ENCODE data around the gene CACNG7.
"Not testable (repeated sequence)": the region's sequence is repeated elsewhere in the genome, so short reads cannot be mapped to it uniquely, and the experiment has no call there.

CACNG7 gene

GRCh38 chr19:53906211-53907192, 2.6 kb upstream of the CACNG7 start:
- DNase-seq, result peak; percentile 57

- no peak for DNase-seq
These were observed 1.9 kb upstream of the CACNG7 start for GRCh38 chr19:53907193-53907581.

- no peak for DNase-seq
These were observed 1.4 kb upstream of the CACNG7 start for GRCh38 chr19:53907690-53908089.

GRCh38 chr19:53908106-53908934, 758 bp upstream of the CACNG7 start:
- peak; percentile 63 for DNase-seq

- DNase-seq, result no peak
These were observed 542 bp downstream of the CACNG7 start for GRCh38 chr19:53909471-53910169.

- no peak for DNase-seq
These were observed 1.1 kb downstream of the CACNG7 start for GRCh38 chr19:53910170-53910518.

GRCh38 chr19:53912653-53913052, 3.6 kb downstream of the CACNG7 start:
- DNase-seq, result peak; percentile 16

- no peak for DNase-seq
These were observed 5.9 kb downstream of the CACNG7 start for GRCh38 chr19:53915000-53915399.

- DNase-seq, result no peak
These were observed 6.9 kb downstream of the CACNG7 start for GRCh38 chr19:53916004-53916403.

- no peak for DNase-seq
These were observed 8.3 kb downstream of the CACNG7 start for GRCh38 chr19:53917356-53917755.

GRCh38 chr19:53927739-53928138, 18.7 kb downstream of the CACNG7 start:
- no peak for DNase-seq

GRCh38 chr19:53936029-53936428, 27.0 kb downstream of the CACNG7 start:
- no peak for DNase-seq

GRCh38 chr19:53942001-53942786, 33.1 kb downstream of the CACNG7 start:
- peak; percentile 20 for DNase-seq

- DNase-seq, result no peak
These were observed 35.3 kb downstream of the CACNG7 start for GRCh38 chr19:53944416-53944815.

GRCh38 chr19:53944933-53945332, 35.9 kb downstream of the CACNG7 start:
- DNase-seq, result no peak

- DNase-seq, result no peak
These were observed 36.4 kb downstream of the CACNG7 start for GRCh38 chr19:53945441-53945840.

- DNase-seq, result no peak
These were observed 36.9 kb downstream of the CACNG7 start for GRCh38 chr19:53945998-53946397.

- DNase-seq, result no peak
These were observed 38.5 kb downstream of the CACNG7 start for GRCh38 chr19:53947624-53948023.

GRCh38 chr19:53948611-53949010, 39.5 kb downstream of the CACNG7 start:
- not testable (repeated sequence) for DNase-seq

GRCh38 chr19:53951436-53951835, 42.4 kb downstream of the CACNG7 start:
- no peak for DNase-seq

GRCh38 chr19:53951947-53952346, 42.9 kb downstream of the CACNG7 start:
- no peak for DNase-seq

GRCh38 chr19:53953383-53953782, 44.3 kb downstream of the CACNG7 start:
- no peak for DNase-seq

Measured in stimulated activated CD4-positive, alpha-beta T cell treated with anti-CD3 and anti-CD28 coated beads, Interleukin-1b, Interleukin-23, amount 100 ng/mL, for 48 hours (primary cell).